Measurements from ENCODE around the gene EXD3. TPM values are rescaled to one million over a fixed set of nuclear protein-coding genes. Genes with fewer than 3 reads are reported as not detected.

EXD3 gene
- total RNA-seq, 3 donors from 2014 or later = 39.4 to 56.7 (median 40.1) TPM

- no peaks in the 10 kb centered on the region for H3K36me3 ChIP-seq (ENCODE audit: low read depth)
- H3K9me3 ChIP-seq = no peaks in the 10 kb centered on the region
- no peak for ATAC-seq
- DNase-seq = peak in 1 of 3 donors; percentile 53
- H3K4me3 ChIP-seq = no peak overlapping the region
- H3K4me1 ChIP-seq (ENCODE audit: low read depth) = peaks cover 33% of the 10 kb centered on the region
- TF ChIP-seq CTCF (IDR thresholded peaks at IDR 0.05) = no peak
- intact Hi-C loops (cut with DNase I, micrococcal nuclease) = loop anchor here in 1 of 2 donors (5.0 kb wide), 1 partner anchor 115 kb away; no protein-coding TSS in a partner anchor
Measured at GRCh38 chr9:137407590-137408300, 15.2 kb downstream of the EXD3 start.

GRCh38 chr9:137406876-137407589, 15.9 kb downstream of the EXD3 start:
- peak; percentile 93 for ATAC-seq
- Histone ChIP-seq H3K4me3 (no peak overlapping the region), H3K4me1 (ENCODE audit: low read depth) (peaks cover 26% of the 10 kb centered on the region), H3K9me3 (no peaks in the 10 kb centered on the region), H3K36me3 (ENCODE audit: low read depth) (no peaks in the 10 kb centered on the region)
- DNase-seq = peak; percentile 79 to 88 (median 79)
- intact Hi-C loops (cut with DNase I, micrococcal nuclease) = loop anchor here in 1 of 2 donors (5.0 kb wide), 1 partner anchor 115 kb away; no protein-coding TSS in a partner anchor
- peak; percentile 89 for TF ChIP-seq CTCF (IDR thresholded peaks at IDR 0.05)

GRCh38 chr9:137406085-137406760, 16.7 kb downstream of the EXD3 start:
- Histone ChIP-seq H3K4me1 (ENCODE audit: low read depth) (peaks cover 22% of the 10 kb centered on the region), H3K4me3 (no peak overlapping the region), H3K36me3 (ENCODE audit: low read depth) (no peaks in the 10 kb centered on the region), H3K9me3 (no peaks in the 10 kb centered on the region)
- intact Hi-C loops (cut with DNase I, micrococcal nuclease) = loop anchor here in 1 of 2 donors (5.0 kb wide), 1 partner anchor 114 kb away; no protein-coding TSS in a partner anchor
- ATAC-seq = peak; percentile 67
- TF ChIP-seq CTCF (IDR thresholded peaks at IDR 0.05) = no peak
- peak in 2 of 3 donors; percentile 67 to 69 for DNase-seq

- no peak overlapping the region for H3K4me3 ChIP-seq
- peaks cover 17% of the 10 kb centered on the region for H3K4me1 ChIP-seq (ENCODE audit: low read depth)
- ATAC-seq (no peak), DNase-seq (no peak)
- no peaks in the 10 kb centered on the region for H3K9me3 ChIP-seq
- intact Hi-C loops (cut with DNase I, micrococcal nuclease) = loop anchor here in 1 of 2 donors (5.0 kb wide), 1 partner anchor 113 kb away; no protein-coding TSS in a partner anchor
- H3K36me3 ChIP-seq (ENCODE audit: low read depth) = no peaks in the 10 kb centered on the region
- TF ChIP-seq CTCF (IDR thresholded peaks at IDR 0.05) = no peak
Measured at GRCh38 chr9:137405677-137406081, 17.3 kb downstream of the EXD3 start.

GRCh38 chr9:137404961-137405567, 17.9 kb downstream of the EXD3 start:
- peak in 1 of 3 donors; percentile 40 for DNase-seq
- peaks cover 20% of the 10 kb centered on the region for H3K4me1 ChIP-seq (ENCODE audit: low read depth)
- no peak for TF ChIP-seq CTCF (IDR thresholded peaks at IDR 0.05)
- H3K4me3 ChIP-seq = no peak overlapping the region
- intact Hi-C loops (cut with DNase I, micrococcal nuclease) = loop anchor here in 1 of 2 donors (5.0 kb wide), 1 partner anchor 113 kb away; no protein-coding TSS in a partner anchor
- ATAC-seq = no peak
- no peaks in the 10 kb centered on the region for H3K9me3 ChIP-seq
- no peaks in the 10 kb centered on the region for H3K36me3 ChIP-seq (ENCODE audit: low read depth)

All from mucosa of descending colon (tissue), 3 donors.